A549 treated with AZD2906 at 1 μM for 4 hours (cell line): Measurements from ENCODE around the gene LINC00237. TPM values are rescaled to one million over a fixed set of nuclear protein-coding genes. Genes with fewer than 3 reads are reported as not detected.

Source experiments
- total RNA-seq: library from RNA; stranded (reverse); fragments of 200-300 nt; extraction: Qiagen RNA extraction; gene quantifications from 5 replicates; pipeline ENCODE4 v1.2.3, GENCODE V29; 2022

LINC00237 gene
- not detected in 5 replicates for total RNA-seq

GRCh38 chr20:21106171-21107017 is at the start of gene LINC00237:
TSS of gene LINC00237 (minus strand) at chr20:21106358.

GRCh38 chr20:21125849-21126580 is 19.9 kb upstream of the LINC00237 start, which contains the start of gene KIZ:
TSS of gene KIZ (plus strand) at chr20:21126082. CDS start at chr20:21126116, 34 bp downstream.

Other genes starting within 250 kb of the LINC00237 start
- 3.3 to 5.4 TPM (median 3.9 TPM) in 5 replicates for gene KIZ, start 19.7 kb upstream of the LINC00237 start, total RNA-seq
- 86.7 to 116 TPM (median 92.9 TPM) in 5 replicates for gene XRN2, start 197.0 kb upstream of the LINC00237 start, total RNA-seq